HEK293 (cell line): ENCODE measurements around the gene PDPK1.

Source experiments
- CTCF ChIA-PET: fragments of 350-600 bp; formaldehyde crosslinking; extraction: SDS; loops from one replicate; lab custom pipeline; 2021; ENCODE audit warnings: antibody characterized with exemption; lab: Yijun Ruan, JAX
- POLR2A ChIA-PET: fragments of 300-600 bp; formaldehyde crosslinking; extraction: SDS; loops from one replicate; lab custom pipeline; 2020; ENCODE audit warnings: antibody characterized with exemption, inconsistent platforms; lab: Yijun Ruan, JAX
- H3K27ac ChIP-seq: fragments of 200-500 bp; sonication (Bioruptor generic); 2 replicates; pipeline ENCODE4 v1.5.1; 2014; ENCODE audit warnings: low read depth, low read length, control low read depth, inconsistent platforms; ENCODE audit errors: extremely low read depth
- H3K36me3 ChIP-seq, 2 experiments: fragments of 200-500 bp in 1 of 2; sonication (Bioruptor generic) in 1 of 2; 1 replicate in 1 of 2; 2 replicates in 1 of 2; pipeline ENCODE4 v1.5.1; 2014 to 2017; ENCODE audit warnings: inconsistent platforms in 2 of 2, low read length in 2 of 2; ENCODE audit not compliant: control insufficient read depth in 2 of 2, insufficient read depth in 1 of 2
- H3K4me1 ChIP-seq: fragments of 200-500 bp; sonication (Bioruptor generic); 2 replicates; pipeline ENCODE4 v1.5.1; 2014; ENCODE audit warnings: mild to moderate bottlenecking, low read length, inconsistent platforms; ENCODE audit not compliant: control insufficient read depth, insufficient read depth
- H3K4me3 ChIP-seq: 2 replicates; pipeline ENCODE4 v1.5.1; 2011; ENCODE audit warnings: low read depth, mild to moderate bottlenecking, control low read depth, low read length, moderate library complexity
- H3K9me3 ChIP-seq: fragments of 200-500 bp; sonication (Bioruptor generic); 2 replicates; pipeline ENCODE4 v1.5.1; 2014; ENCODE audit warnings: low read depth, low read length, inconsistent platforms; ENCODE audit not compliant: control insufficient read depth, insufficient read depth
- AEBP2 ChIP-seq: fragments of 450-650 bp; formaldehyde crosslinking; IDR thresholded peaks from 2 replicates; pipeline ENCODE4 v1.5.1; 2016; ENCODE audit warnings: missing biosample characterization, missing genetic modification characterization, borderline replicate concordance
- IKZF3 ChIP-seq: fragments of 450-650 bp; IDR thresholded peaks from 2 replicates; pipeline ENCODE4 v1.5.0; 2018; ENCODE audit warnings: missing biosample characterization, mild to moderate bottlenecking, missing genetic modification characterization, moderate library complexity
- KLF10 ChIP-seq: fragments of 450-650 bp; IDR thresholded peaks from 2 replicates; pipeline ENCODE4 v1.5.1; 2018; ENCODE audit warnings: missing biosample characterization, mild to moderate bottlenecking, missing genetic modification characterization
- KLF7 ChIP-seq: fragments of 450-650 bp; formaldehyde crosslinking; IDR thresholded peaks from 2 replicates; pipeline ENCODE4 v1.5.1; 2016; ENCODE audit warnings: missing biosample characterization, missing genetic modification characterization, borderline replicate concordance
- KLF8 ChIP-seq: fragments of 450-650 bp; formaldehyde crosslinking; IDR thresholded peaks from 2 replicates; pipeline ENCODE4 v1.5.1; 2016; ENCODE audit warnings: missing biosample characterization, missing genetic modification characterization
- OVOL3 ChIP-seq: fragments of 450-650 bp; formaldehyde crosslinking; IDR thresholded peaks from 2 replicates; pipeline ENCODE4 v1.5.1; 2016; ENCODE audit warnings: missing biosample characterization, missing genetic modification characterization
- PRDM4 ChIP-seq: fragments of 450-650 bp; formaldehyde crosslinking; IDR thresholded peaks from 2 replicates; pipeline ENCODE4 v1.5.1; 2017; ENCODE audit warnings: missing biosample characterization, missing genetic modification characterization
- SP3 ChIP-seq: fragments of 450-650 bp; formaldehyde crosslinking; IDR thresholded peaks from 2 replicates; pipeline ENCODE4 v1.5.1; 2016; ENCODE audit warnings: missing biosample characterization, missing genetic modification characterization
- WT1 ChIP-seq: fragments of 450-650 bp; formaldehyde crosslinking; IDR thresholded peaks from 2 replicates; pipeline ENCODE4 v1.5.1; 2016; ENCODE audit warnings: missing biosample characterization, missing genetic modification characterization
- YY1 ChIP-seq: fragments of 450-650 bp; formaldehyde crosslinking; IDR thresholded peaks from 2 replicates; pipeline ENCODE4 v1.5.1; 2018; ENCODE audit warnings: missing biosample characterization, missing genetic modification characterization
- ZBTB8A ChIP-seq: fragments of 450-650 bp; formaldehyde crosslinking; IDR thresholded peaks from 2 replicates; pipeline ENCODE4 v1.5.1; 2016; ENCODE audit warnings: missing biosample characterization, missing genetic modification characterization
- ZEB2 ChIP-seq: fragments of 450-650 bp; formaldehyde crosslinking; IDR thresholded peaks from 2 replicates; pipeline ENCODE4 v1.5.1; 2016; ENCODE audit warnings: missing biosample characterization, missing genetic modification characterization
- ZFHX2 ChIP-seq: fragments of 450-650 bp; formaldehyde crosslinking; conservative IDR thresholded peaks from 2 replicates; pipeline ENCODE4 v1.5.1; 2016; ENCODE audit warnings: missing biosample characterization, missing genetic modification characterization
- ZIC2 ChIP-seq: fragments of 450-650 bp; formaldehyde crosslinking; IDR thresholded peaks from 2 replicates; pipeline ENCODE4 v1.5.1; 2016; ENCODE audit warnings: missing biosample characterization, missing genetic modification characterization
- ZNF2 ChIP-seq: fragments of 450-650 bp; formaldehyde crosslinking; IDR thresholded peaks from 2 replicates; pipeline ENCODE4 v1.5.1; 2016; ENCODE audit warnings: missing biosample characterization, missing genetic modification characterization
- ZNF211 ChIP-seq: fragments of 450-650 bp; formaldehyde crosslinking; IDR thresholded peaks from 2 replicates; pipeline ENCODE4 v1.5.1; 2016; ENCODE audit warnings: low read depth, missing biosample characterization, missing genetic modification characterization
- ZNF266 ChIP-seq: fragments of 450-650 bp; formaldehyde crosslinking; IDR thresholded peaks from 2 replicates; pipeline ENCODE4 v1.5.1; 2016; ENCODE audit warnings: missing biosample characterization, missing genetic modification characterization, low read depth
- ZNF274 ChIP-seq, 2 experiments: fragments of 200-500 bp in 1 of 2; fragments of 450-650 bp in 1 of 2; sonication (Bioruptor generic) in 1 of 2; formaldehyde crosslinking in 1 of 2; IDR thresholded peaks; 2 replicates each; pipeline versions ENCODE4 v1.5.1 to v1.6.1; 2014 to 2016; ENCODE audit warnings: borderline replicate concordance in 1 of 2, inconsistent platforms in 1 of 2, low read length in 1 of 2, missing biosample characterization in 1 of 2, missing genetic modification characterization in 1 of 2
- ZNF280C ChIP-seq: fragments of 450-650 bp; formaldehyde crosslinking; IDR thresholded peaks from 2 replicates; pipeline ENCODE4 v1.5.1; 2016; ENCODE audit warnings: missing biosample characterization, missing genetic modification characterization
- ZNF391 ChIP-seq: fragments of 450-650 bp; formaldehyde crosslinking; IDR thresholded peaks from 2 replicates; pipeline ENCODE4 v1.5.1; 2016; ENCODE audit warnings: low read depth, missing biosample characterization, missing genetic modification characterization, borderline replicate concordance
- ZNF398 ChIP-seq: fragments of 450-650 bp; formaldehyde crosslinking; IDR thresholded peaks from 2 replicates; pipeline ENCODE4 v1.5.1; 2017; ENCODE audit warnings: missing biosample characterization, missing genetic modification characterization
- ZNF549 ChIP-seq: fragments of 450-650 bp; IDR thresholded peaks from 2 replicates; pipeline ENCODE4 v1.5.1; 2018; ENCODE audit warnings: missing biosample characterization, missing genetic modification characterization, mild to moderate bottlenecking, inconsistent platforms, moderate library complexity
- ZNF560 ChIP-seq: fragments of 450-650 bp; formaldehyde crosslinking; IDR thresholded peaks from 2 replicates; pipeline ENCODE4 v1.5.1; 2017; ENCODE audit warnings: missing biosample characterization, missing genetic modification characterization, borderline replicate concordance
- ZNF677 ChIP-seq: fragments of 450-650 bp; IDR thresholded peaks from 2 replicates; pipeline ENCODE4 v1.5.0; 2018; ENCODE audit warnings: missing biosample characterization, mild to moderate bottlenecking, missing genetic modification characterization, moderate library complexity
- ZNF785 ChIP-seq: fragments of 450-650 bp; formaldehyde crosslinking; IDR thresholded peaks from 2 replicates; pipeline ENCODE4 v1.5.1; 2016; ENCODE audit warnings: missing biosample characterization, missing genetic modification characterization
- TF ChIP-seq, protein P1 (sequence below): fragments of 450-650 bp; formaldehyde crosslinking; IDR thresholded peaks from 2 replicates; pipeline ENCODE4 v1.5.1; 2016; ENCODE audit warnings: missing biosample characterization, missing genetic modification characterization

PDPK1 gene

GRCh38 chr16:2513405-2514332 is 24.2 kb upstream of the PDPK1 start, which contains the start of gene ATP6V0C:
ATP6V0C (plus strand) TSS chr16:2513952; CDS start chr16:2514104, 152 bp downstream.
- no peaks in the 10 kb centered on the region for H3K9me3 ChIP-seq
- peak within 1 kb of the TSS; percentile 98 for H3K27ac ChIP-seq
- peak within 1 kb of the TSS; percentile 90 for H3K4me3 ChIP-seq
- peaks cover 0 to 21% of the 10 kb centered on the region in 2 experiments; a peak in 1 of 3 replicates for H3K36me3 ChIP-seq
- no peaks in the 10 kb centered on the region; the same call in 1 of the 2 replicates for H3K4me1 ChIP-seq
- ChIA-PET POLR2A (interaction anchor here (0.6 to 2.0 kb wide), 7 partner anchors 12 to 358 kb away, joined by 4 to 8 read pairs (median 5); partner anchors contain the start of genes PDPK1 and TRAF7), CTCF (interaction anchor here (0.6 to 5.6 kb wide), 2 partner anchors 12 to 195 kb away, joined by 3 to 27 read pairs; no protein-coding TSS in a partner anchor)
- no peak for TF ChIP-seq ZNF266 (tag by site-specific recombination)
- peak; percentile 28; the same call in 1 of the 2 replicates for TF ChIP-seq ZNF398
- peak; percentile 75 for TF ChIP-seq SP3 (tag by site-specific recombination)
- no peak for TF ChIP-seq AEBP2 (tag by site-specific recombination)
- no peak for TF ChIP-seq PRDM4 (tag by site-specific recombination)
- peak; percentile 84 for TF ChIP-seq ZBTB8A
- TF ChIP-seq ZFHX2, result peak; percentile 77
- TF ChIP-seq ZNF785 (tag by site-specific recombination), result 0 out of 2 replicates have a peak, but pooled peaks have one; percentile 62
- TF ChIP-seq KLF8, result peak; percentile 57; the same call in 1 of the 2 replicates
- no peak for TF ChIP-seq KLF7
- no peak for TF ChIP-seq ZNF274 (IDR thresholded peaks at IDR 0.05; ENCODE audit: low read length)
- no peak for TF ChIP-seq ZNF274 (tag by site-specific recombination; IDR thresholded peaks at IDR 0.05; ENCODE audit: borderline replicate concordance)
- no peak for TF ChIP-seq IKZF3 (tag by site-specific recombination)
- no peak for TF ChIP-seq ZNF560
- TF ChIP-seq ZNF677 (tag by site-specific recombination), result 0 out of 2 replicates have a peak, but pooled peaks have one; percentile 27
- TF ChIP-seq KLF10 (tag by site-specific recombination), result peak; percentile 88
- no peak for TF ChIP-seq ZNF391 (tag by site-specific recombination)
- no peak for TF ChIP-seq WT1 (tag by site-specific recombination)
- TF ChIP-seq OVOL3 (tag by site-specific recombination), result no peak
- TF ChIP-seq ZEB2 (tag by site-specific recombination), result peak; percentile 47
- peak; percentile 87 for TF ChIP-seq YY1 (tag by site-specific recombination)
- no peak for TF ChIP-seq ZNF549 (tag by site-specific recombination)
- no peak for TF ChIP-seq ZNF211 (tag by site-specific recombination)
- TF ChIP-seq, protein P1, sequence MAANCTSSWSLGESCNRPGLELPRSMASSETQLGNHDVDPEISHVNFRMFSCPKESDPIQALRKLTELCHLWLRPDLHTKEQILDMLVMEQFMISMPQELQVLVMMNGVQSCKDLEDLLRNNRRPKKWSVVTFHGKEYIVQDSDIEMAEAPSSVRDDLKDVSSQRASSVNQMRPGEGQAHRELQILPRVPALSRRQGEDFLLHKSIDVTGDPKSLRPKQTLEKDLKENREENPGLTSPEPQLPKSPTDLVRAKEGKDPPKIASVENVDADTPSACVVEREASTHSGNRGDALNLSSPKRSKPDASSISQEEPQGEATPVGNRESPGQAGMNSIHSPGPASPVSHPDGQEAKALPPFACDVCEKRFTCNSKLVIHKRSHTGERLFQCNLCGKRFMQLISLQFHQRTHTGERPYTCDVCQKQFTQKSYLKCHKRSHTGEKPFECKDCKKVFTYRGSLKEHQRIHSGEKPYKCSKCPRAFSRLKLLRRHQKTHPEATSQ, result 0 out of 2 replicates have a peak, but pooled peaks have one; percentile 49
- no peak for TF ChIP-seq ZNF280C (tag by site-specific recombination)
- peak; percentile 37 for TF ChIP-seq ZIC2 (tag by site-specific recombination)
- TF ChIP-seq ZNF2, result 0 out of 2 replicates have a peak, but pooled peaks have one; percentile 29
